ENCODE data around the gene SLN. TPM values are rescaled to one million over a fixed set of nuclear protein-coding genes. Genes with fewer than 3 reads are reported as not detected.
A peak's percentile ranks its signal among the peaks of the same experiment; 100 is the strongest.

SLN gene
- total RNA-seq, 1 experiment from 2014 or later: not detected

DNA sequence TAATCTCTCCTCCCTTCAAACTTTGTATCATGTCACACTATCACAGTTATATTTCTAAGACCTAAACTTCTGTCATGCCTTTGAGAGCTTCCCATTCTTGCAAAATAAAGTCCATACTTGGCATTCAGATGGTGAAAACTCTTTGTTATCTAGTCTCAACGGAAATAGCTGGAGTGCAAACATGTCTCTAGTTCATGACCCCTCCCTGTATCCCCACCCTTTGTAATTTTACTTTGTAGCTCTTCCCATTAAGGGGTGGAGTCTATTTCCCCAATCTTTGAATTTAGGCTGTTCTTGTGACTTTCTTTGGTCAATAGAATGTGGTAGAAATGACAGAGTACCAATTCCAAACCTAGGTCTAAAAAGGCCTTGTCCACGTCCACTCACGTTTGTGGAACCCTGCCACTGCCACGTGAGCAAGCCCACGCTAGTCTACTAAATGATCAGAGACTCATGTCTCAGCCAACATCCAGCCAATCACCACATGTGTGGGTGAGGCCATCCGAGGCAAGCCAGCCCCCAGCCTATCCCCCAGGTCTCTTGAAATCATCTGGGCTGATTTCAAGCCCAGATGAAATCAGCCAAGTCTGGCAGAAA lies 23.4 kb downstream of the SLN start:
- no peaks in the 10 kb centered on the region for H3K9me3 Mint-ChIP-seq (ENCODE audit: unreplicated experiment)
- no peak for DNase-seq
- Histone ChIP-seq H3K4me1 (no peaks in the 10 kb centered on the region), H3K36me3 (ENCODE audit: control insufficient read depth, insufficient read depth, low read length) (no peaks in the 10 kb centered on the region), H3K4me3 (ENCODE audit: low read depth, low read length) (no peak overlapping the region), H3K27me3 (replicated peaks; ENCODE audit: control insufficient read depth, insufficient read depth, low read length) (no peaks in the 10 kb centered on the region), H3K9me3 (no peaks in the 10 kb centered on the region)
- intact Hi-C loops (cut with micrococcal nuclease; ENCODE audit: unreplicated experiment): loop anchor here (2.0 kb wide), 1 partner anchor 38 kb away; no protein-coding TSS in a partner anchor
- TF ChIP-seq, protein P1, sequence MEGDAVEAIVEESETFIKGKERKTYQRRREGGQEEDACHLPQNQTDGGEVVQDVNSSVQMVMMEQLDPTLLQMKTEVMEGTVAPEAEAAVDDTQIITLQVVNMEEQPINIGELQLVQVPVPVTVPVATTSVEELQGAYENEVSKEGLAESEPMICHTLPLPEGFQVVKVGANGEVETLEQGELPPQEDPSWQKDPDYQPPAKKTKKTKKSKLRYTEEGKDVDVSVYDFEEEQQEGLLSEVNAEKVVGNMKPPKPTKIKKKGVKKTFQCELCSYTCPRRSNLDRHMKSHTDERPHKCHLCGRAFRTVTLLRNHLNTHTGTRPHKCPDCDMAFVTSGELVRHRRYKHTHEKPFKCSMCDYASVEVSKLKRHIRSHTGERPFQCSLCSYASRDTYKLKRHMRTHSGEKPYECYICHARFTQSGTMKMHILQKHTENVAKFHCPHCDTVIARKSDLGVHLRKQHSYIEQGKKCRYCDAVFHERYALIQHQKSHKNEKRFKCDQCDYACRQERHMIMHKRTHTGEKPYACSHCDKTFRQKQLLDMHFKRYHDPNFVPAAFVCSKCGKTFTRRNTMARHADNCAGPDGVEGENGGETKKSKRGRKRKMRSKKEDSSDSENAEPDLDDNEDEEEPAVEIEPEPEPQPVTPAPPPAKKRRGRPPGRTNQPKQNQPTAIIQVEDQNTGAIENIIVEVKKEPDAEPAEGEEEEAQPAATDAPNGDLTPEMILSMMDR (IDR thresholded peaks at IDR 0.05; ENCODE audit: insufficient read depth in 1 of 2, low read depth in 1 of 2, low read length in 1 of 2, severe bottlenecking in 1 of 2, unreplicated experiment in 1 of 2): no peak
- no peak overlapping the region for H3K27ac Mint-ChIP-seq (ENCODE audit: unreplicated experiment)
- H3K4me1 Mint-ChIP-seq (ENCODE audit: low read depth, unreplicated experiment): no peaks in the 10 kb centered on the region
- H3K36me3 Mint-ChIP-seq (ENCODE audit: insufficient read depth, unreplicated experiment): no peaks in the 10 kb centered on the region
- POLR2A ChIA-PET: no interaction called here
- BruUV-seq (replicated peaks): no TSS peak
- peaks cover 4% of the 10 kb centered on the region for H3K27me3 Mint-ChIP-seq (ENCODE audit: insufficient read depth, unreplicated experiment)
- H3K4me3 Mint-ChIP-seq (ENCODE audit: unreplicated experiment): no peak overlapping the region
- CTCF ChIA-PET: interaction anchor here (0.7 to 2.5 kb wide), 9 partner anchors 15 to 139 kb away, joined by 3 to 36 read pairs (median 6); no protein-coding TSS in a partner anchor

DNA sequence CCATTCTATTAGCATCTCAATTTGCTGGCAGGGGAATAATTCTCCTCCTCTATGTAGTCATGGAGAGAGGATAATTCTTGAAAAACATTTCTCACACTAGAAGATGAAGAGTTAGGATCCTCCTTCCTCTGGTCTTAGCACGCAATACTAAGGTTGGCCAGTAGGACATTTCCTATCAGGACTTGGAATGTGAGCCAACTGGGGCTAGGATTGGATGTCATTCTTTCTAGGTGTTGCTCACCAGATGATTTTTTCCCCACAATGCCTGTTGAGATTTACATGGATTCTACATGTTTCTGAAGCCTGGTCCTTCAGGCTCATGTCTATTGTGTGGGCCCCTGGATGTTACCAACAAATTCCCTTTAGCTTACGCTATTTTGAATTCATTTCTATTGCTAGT lies 28.0 kb downstream of the SLN start:
- Histone ChIP-seq H3K4me1 (no peaks in the 10 kb centered on the region), H3K4me3 (ENCODE audit: low read depth, low read length) (no peak overlapping the region), H3K36me3 (ENCODE audit: control insufficient read depth, insufficient read depth, low read length) (no peaks in the 10 kb centered on the region), H3K27me3 (replicated peaks; ENCODE audit: control insufficient read depth, insufficient read depth, low read length) (no peaks in the 10 kb centered on the region), H3K9me3 (no peaks in the 10 kb centered on the region; the same call in 1 of the 2 replicates)
- Mint-ChIP-seq H3K27me3 (ENCODE audit: insufficient read depth, unreplicated experiment) (peaks cover 7% of the 10 kb centered on the region), H3K36me3 (ENCODE audit: insufficient read depth, unreplicated experiment) (no peaks in the 10 kb centered on the region), H3K4me1 (ENCODE audit: low read depth, unreplicated experiment) (no peaks in the 10 kb centered on the region), H3K4me3 (ENCODE audit: unreplicated experiment) (no peak overlapping the region), H3K27ac (ENCODE audit: unreplicated experiment) (no peak overlapping the region), H3K9me3 (ENCODE audit: unreplicated experiment) (no peaks in the 10 kb centered on the region)
- TF ChIP-seq, protein P1 (IDR thresholded peaks at IDR 0.05; ENCODE audit: insufficient read depth in 1 of 2, low read depth in 1 of 2, low read length in 1 of 2, severe bottlenecking in 1 of 2, unreplicated experiment in 1 of 2): peak; percentile 54 to 78
- intact Hi-C loops (cut with micrococcal nuclease; ENCODE audit: unreplicated experiment): no loop called here
- DNase-seq: peak in 1 of 2 experiments; percentile 42
- ChIA-PET POLR2A (no interaction called here), CTCF (no interaction called here)
- BruUV-seq (replicated peaks): no TSS peak

DNA sequence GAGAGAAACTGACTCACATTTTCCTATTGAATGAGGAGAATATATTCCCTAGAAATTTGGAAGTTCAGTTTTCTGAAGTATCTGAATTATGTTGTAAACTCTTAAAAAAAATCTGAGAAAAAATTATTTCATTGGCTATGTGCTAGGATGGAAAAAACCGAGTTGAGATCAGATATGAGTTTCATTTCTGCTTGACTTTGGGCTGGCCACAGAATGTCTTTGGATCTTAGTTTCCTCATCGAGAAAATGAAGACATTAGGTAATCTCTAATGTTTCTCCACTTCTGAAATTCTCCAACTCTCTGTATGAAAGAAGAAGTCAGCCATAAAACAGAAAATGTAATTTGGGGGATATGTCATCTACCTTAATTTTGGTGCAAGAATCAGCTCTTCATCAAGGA lies 28.8 kb downstream of the SLN start:
- CTCF ChIA-PET: no interaction called here
- no peaks in the 10 kb centered on the region; the same call in 1 of the 2 replicates for H3K9me3 ChIP-seq
- no peaks in the 10 kb centered on the region for H3K27me3 ChIP-seq (replicated peaks; ENCODE audit: control insufficient read depth, insufficient read depth, low read length)
- peaks cover 10% of the 10 kb centered on the region for H3K27me3 Mint-ChIP-seq (ENCODE audit: insufficient read depth, unreplicated experiment)
- no peak for DNase-seq
- H3K4me3 ChIP-seq (ENCODE audit: low read depth, low read length): no peak overlapping the region
- H3K4me3 Mint-ChIP-seq (ENCODE audit: unreplicated experiment): no peak overlapping the region
- H3K4me1 Mint-ChIP-seq (ENCODE audit: low read depth, unreplicated experiment): no peaks in the 10 kb centered on the region
- POLR2A ChIA-PET: no interaction called here
- intact Hi-C loops (cut with micrococcal nuclease; ENCODE audit: unreplicated experiment): no loop called here
- no peak overlapping the region for H3K27ac Mint-ChIP-seq (ENCODE audit: unreplicated experiment)
- BruUV-seq (replicated peaks): no TSS peak
- no peaks in the 10 kb centered on the region for H3K36me3 Mint-ChIP-seq (ENCODE audit: insufficient read depth, unreplicated experiment)
- TF ChIP-seq, protein P1 (IDR thresholded peaks at IDR 0.05; ENCODE audit: insufficient read depth in 1 of 2, low read depth in 1 of 2, low read length in 1 of 2, severe bottlenecking in 1 of 2, unreplicated experiment in 1 of 2): no peak
- H3K4me1 ChIP-seq: no peaks in the 10 kb centered on the region
- no peaks in the 10 kb centered on the region for H3K9me3 Mint-ChIP-seq (ENCODE audit: unreplicated experiment)
- no peaks in the 10 kb centered on the region for H3K36me3 ChIP-seq (ENCODE audit: control insufficient read depth, insufficient read depth, low read length)
